ENCODE measurements around the gene SORCS2.

SORCS2 gene

DNA sequence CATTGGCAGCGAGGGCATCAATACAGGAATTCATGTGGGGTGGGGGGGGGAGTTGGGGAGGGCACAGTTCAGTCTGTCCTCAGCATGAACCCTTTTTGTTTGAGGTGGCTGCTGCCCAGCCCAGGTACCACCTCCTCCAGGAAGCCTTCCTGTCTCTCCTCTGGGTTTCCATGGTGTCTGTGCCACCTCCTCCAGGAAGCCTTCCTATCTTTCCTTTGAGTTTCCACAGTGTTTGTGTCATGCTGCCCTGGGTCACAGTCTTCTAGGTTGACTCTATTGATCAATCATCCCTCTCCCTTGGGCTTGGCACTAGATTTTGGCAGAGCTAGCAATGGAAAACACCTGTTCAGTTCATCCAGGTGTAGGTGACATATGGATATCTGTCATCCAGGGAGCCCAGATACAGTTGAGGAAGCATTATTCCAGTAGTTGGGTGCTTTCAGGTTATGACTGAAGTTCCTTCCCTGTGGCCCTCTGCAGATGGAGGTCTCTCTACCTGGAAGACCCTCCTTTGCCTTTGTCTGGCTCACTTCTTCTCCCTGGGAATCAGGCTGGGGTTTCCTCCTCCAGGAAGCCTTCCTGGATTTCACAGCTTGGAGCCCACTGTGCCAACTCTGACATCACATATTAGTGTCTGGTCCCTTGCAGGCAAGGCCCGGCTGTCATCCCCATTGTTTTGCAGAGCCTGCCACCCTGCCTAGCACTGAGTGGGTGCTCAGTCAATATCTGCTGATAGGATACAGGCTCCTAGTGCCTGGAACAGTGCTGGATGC lies 96.6 kb downstream of the SORCS2 start:
- DNase-seq (ENCODE audit: low read depth) = no peak
- TF ChIP-seq, protein P1, sequence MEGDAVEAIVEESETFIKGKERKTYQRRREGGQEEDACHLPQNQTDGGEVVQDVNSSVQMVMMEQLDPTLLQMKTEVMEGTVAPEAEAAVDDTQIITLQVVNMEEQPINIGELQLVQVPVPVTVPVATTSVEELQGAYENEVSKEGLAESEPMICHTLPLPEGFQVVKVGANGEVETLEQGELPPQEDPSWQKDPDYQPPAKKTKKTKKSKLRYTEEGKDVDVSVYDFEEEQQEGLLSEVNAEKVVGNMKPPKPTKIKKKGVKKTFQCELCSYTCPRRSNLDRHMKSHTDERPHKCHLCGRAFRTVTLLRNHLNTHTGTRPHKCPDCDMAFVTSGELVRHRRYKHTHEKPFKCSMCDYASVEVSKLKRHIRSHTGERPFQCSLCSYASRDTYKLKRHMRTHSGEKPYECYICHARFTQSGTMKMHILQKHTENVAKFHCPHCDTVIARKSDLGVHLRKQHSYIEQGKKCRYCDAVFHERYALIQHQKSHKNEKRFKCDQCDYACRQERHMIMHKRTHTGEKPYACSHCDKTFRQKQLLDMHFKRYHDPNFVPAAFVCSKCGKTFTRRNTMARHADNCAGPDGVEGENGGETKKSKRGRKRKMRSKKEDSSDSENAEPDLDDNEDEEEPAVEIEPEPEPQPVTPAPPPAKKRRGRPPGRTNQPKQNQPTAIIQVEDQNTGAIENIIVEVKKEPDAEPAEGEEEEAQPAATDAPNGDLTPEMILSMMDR (conservative IDR thresholded peaks at IDR 0.05; ENCODE audit: low read depth, low read length) = no peak
- no peak overlapping the region for H3K4me3 ChIP-seq (ENCODE audit: low read depth, low read length)

DNA sequence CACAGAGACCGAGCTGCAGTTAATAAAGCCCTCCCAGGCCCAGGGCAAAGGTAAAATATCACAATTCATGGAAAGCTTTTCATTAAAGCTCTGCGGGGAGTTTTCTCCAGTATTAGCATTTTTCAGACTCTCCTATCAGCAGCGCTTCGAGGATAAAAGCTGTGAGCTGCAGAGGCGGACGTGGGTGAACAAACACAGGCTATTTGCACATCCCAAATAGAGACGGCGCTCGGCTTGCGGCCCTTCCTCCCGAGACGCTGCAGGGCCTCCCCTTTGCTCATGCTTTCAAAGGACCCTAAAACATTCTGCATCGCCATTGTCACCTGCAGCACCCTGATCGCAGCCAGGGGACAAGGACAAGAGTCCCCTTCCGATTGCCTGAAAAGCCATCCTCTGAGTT lies 97.3 kb downstream of the SORCS2 start:
- no peak for DNase-seq (ENCODE audit: low read depth)
- no peak overlapping the region for H3K4me3 ChIP-seq (ENCODE audit: low read depth, low read length)
- TF ChIP-seq, protein P1 (conservative IDR thresholded peaks at IDR 0.05; ENCODE audit: low read depth, low read length) = no peak

DNA sequence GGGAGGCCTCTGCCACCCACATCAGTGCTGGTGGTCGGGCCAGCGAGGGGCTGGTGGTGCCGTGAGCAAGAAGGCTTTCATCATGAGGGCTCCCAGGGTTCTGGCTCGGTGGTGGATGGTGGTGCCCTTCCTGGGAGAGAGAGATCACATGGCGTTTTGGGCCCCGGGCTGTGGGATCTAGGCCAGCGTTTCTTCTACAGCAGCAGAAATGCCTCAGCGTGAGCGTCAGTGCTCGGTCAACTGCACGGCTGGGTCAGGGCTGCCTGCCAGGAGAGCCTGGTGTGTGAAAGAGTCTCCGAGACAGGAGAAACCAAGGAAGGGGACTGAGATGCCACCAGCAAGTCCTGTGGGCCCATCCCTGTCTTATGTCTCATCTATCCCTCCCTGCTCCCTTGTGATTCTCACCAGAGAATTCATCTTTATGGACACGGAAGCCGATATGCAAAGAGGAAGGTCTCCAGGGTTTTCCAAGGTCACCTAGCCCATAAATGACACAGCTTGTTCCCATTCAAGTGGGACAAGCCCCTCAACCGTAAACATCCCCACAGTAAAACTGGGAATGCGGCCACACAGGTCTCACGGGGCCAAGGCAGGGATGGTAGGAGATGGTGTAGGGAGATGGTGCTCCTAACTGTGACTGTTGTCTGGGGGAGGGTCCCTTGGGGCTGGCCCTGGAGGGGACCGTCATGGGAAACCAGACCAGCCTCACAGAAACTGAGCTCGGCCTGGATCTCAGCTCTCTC lies 99.2 kb downstream of the SORCS2 start:
- TF ChIP-seq, protein P1 (conservative IDR thresholded peaks at IDR 0.05; ENCODE audit: low read depth, low read length) = no peak
- peak; percentile 16 for DNase-seq (ENCODE audit: low read depth)
- no peak overlapping the region for H3K4me3 ChIP-seq (ENCODE audit: low read depth, low read length)

DNA sequence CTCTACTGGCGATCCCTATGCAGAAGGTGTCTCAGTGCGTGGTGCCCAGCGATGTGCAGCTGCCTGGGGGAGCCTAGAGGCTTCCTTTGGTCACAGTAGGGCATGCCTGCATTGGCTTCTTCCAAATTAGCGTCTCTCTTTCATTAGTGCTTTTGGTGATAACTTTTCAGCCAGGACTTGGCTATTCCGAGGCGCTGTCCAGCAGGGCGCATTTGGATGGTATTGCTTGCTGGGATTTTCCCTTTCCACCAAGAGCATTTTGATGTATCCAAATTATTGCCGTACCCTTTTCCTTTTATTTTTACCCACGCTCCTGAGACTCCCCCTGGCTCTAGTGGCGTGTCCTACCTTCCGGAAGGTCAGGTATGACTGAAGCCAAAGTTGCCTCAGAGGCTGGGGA lies 101.4 kb downstream of the SORCS2 start:
- no peak for DNase-seq (ENCODE audit: low read depth)
- H3K4me3 ChIP-seq (ENCODE audit: low read depth, low read length) = no peak overlapping the region
- TF ChIP-seq, protein P1 (conservative IDR thresholded peaks at IDR 0.05; ENCODE audit: low read depth, low read length) = no peak

DNA sequence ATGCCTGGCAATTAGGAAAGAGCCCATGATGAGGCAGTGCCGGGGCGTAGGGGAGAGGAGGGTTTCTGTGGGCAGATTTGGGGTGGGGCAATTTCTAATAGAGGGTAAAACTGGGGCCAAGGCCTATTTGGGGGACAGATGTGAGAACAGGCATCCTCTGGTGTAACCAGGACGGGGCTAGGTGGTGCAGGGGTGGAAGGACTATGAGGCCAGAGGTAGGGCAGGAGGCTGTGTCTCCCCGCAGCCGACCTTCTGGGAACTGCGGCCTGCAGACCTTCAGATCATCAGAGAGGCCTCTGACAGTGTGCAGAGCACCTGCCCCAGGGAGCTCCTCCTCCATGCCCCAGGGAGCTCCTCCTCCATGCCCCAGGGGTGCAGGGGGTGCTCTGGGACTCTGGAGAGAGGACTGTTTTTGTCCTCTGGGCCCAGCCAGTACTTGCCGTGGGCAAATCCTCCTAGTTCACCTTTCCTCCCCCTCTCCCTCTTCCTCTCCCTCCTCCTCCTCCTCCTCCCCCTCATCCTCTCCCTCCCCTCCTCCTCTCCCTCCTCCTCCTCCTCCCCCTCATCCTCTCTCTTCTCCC lies 101.9 kb downstream of the SORCS2 start:
- DNase-seq (ENCODE audit: low read depth) = no peak
- no peak overlapping the region for H3K4me3 ChIP-seq (ENCODE audit: low read depth, low read length)
- TF ChIP-seq, protein P1 (conservative IDR thresholded peaks at IDR 0.05; ENCODE audit: low read depth, low read length) = no peak

DNA sequence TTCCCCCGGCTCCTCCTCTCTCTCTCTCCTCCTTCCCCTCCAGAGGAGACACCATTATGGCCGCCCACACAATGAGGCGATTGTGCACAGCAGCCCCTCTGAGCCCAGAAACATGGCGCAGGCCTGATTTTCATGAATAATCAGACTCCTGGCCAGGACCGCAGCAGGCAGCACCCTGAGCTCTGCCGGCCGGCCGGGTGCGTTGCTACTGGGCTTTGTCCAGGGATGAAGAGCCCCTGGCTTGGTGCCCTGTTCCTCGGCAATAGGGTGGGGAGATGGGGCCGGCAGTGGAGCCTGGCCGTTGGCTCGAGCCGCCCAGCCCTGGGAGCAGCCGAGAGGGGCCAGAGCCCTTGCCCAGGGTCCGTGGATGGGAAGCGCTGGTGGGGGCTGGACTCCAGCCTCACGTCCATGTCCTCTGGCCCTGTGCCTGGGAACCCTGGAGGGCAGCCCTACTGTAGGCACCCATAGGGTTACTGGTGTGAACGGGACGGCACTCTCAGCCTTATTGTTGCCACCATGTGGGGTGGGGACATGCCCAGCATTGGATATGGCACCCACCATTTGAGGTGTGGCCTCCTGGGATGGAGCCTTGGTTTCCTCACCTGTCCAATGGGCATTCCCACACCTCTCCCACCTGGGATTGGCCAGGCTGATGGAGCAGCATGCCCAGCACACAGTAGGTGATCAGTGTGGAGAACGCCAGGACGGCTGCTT lies 103.0 kb downstream of the SORCS2 start:
- no peak for DNase-seq (ENCODE audit: low read depth)
- TF ChIP-seq, protein P1 (conservative IDR thresholded peaks at IDR 0.05; ENCODE audit: low read depth, low read length) = no peak
- H3K4me3 ChIP-seq (ENCODE audit: low read depth, low read length) = no peak overlapping the region

Data from choroid plexus epithelial cell (primary cell).